Activated CD4-positive, alpha-beta T cell treated with anti-CD3 and anti-CD28 coated beads, Interleukin-2, Interleukin-6, amounts not matched to agents 100 ng/mL and 50 ng/mL, durations not matched to agents 16 hours and 8 hours (primary cell): ENCODE measurements around the gene FAM181A.

Experiments
- DNase-seq: peaks from one replicate; pipeline ENCODE4 v3.0.0-alpha.2; 2020

The FAM181A gene

DNA sequence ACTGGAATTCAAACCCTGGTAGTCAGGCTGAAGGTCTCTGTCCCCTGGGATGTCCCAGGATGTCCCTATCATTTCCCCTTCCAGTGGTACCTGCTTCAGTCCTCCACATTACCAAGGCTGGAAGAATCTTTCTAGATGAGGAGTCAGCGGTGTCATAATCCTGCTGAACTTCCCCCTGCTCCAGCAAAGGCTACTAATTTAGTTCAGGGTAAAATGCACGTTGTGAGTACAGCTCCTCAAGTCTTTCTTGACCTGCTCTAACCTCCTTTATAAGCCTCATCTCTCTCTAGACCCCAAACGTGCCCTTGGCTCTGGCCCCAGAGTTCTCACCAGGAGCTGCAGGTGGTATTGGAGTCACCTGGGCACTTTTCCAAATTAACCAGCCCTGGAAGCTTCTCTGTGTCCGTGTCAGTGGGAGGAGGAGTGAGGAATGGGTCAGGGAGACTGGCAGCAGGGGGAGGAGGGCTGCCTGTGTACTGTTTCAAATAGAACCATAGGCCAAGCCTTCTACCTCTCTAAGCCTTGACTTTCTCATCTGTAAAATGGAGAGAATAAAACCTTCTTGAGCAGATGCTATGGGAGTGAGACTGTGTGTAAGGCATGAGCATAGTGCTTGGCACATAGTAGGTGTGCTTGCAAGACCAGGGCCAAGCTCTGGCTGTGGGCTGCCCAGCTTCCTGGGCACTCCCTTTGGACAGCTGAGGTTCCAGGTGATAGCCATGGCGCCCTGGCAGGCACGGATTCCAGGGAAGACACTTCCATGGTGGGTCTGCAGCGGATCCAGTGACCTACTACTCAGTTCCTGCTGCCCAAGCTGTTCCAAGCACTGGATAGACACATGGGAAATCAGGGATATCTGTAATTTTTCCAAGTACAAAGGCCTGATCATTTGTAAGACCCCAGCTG is 24.7 kb downstream of the FAM181A start:
- no peak for DNase-seq

DNA sequence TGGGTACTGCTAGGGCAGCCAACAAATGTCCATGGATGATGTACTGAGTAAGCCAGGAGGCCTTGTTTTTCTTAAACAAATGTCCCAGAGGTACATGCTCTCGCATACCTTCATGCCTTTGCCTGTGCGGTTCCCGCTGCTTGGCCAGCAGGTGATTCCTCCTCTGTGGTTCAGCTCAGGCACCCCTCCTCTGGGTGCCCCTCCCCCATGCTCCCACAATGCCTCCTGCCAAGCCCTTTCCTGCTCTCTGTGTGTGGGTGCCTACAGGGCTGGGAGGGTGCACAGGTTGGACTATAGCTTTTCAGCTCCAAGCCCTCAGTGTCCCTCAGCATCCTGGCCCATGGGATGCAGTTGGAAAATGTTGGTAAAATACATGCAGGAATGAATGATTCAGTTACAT is 25.7 kb downstream of the FAM181A start:
- DNase-seq = no peak

DNA sequence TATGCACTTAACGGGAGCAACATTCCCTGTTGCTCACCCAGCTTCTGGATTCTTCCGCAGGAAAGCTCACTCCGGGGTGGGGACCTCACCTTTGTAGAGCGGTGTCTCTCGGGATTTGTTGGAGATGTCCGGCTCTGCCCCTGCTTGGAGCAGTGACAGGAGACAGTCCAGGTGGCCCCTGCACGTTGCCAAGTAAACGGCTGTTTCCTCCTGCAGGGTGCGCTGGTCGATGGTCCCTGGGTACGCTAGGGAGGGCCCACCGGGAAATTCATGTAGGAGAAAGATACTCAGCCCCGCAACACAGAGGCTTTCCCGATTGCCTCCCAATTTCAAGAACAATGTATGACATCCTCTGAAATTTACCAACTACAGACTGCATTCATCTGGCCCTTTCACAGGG is 26.1 kb downstream of the FAM181A start:
- no peak for DNase-seq

DNA sequence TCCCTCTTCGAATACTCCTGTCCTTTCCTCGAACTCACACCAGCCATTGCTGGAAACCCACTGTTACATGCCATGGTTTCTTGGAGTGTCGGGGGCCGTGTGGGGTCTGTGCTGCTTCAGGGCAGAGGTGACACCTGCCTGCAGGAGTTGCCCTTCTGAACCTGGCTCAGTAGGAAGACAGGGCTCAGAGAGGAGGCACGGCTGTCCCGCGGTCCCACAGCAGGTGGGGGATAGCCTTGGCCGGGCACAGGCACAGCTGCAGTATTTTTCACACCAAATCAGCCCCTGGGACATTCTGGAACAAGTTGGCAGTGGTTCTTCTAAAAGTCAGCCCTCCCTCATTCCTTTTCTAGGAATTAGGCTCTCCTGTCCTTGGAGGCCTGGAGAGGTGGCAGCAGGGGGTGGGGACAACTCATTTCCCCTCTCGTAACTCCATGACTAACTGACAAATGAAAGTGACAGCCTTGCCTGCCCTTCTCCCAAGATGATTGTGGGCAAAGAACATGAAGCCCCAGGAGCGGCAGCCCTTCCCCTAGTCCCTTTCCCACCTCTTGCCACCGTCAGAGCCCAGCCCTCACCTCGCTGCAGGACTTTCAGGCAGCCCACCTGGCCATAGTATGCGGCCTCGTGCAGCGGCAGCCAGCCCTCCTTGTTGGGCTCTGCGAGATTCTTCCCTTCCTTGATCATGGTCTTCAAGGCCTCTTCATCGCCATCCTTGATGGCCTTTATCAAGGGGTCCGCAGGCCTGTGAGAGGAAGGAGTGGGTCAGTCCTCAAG is 26.8 kb downstream of the FAM181A start:
- DNase-seq = no peak

DNA sequence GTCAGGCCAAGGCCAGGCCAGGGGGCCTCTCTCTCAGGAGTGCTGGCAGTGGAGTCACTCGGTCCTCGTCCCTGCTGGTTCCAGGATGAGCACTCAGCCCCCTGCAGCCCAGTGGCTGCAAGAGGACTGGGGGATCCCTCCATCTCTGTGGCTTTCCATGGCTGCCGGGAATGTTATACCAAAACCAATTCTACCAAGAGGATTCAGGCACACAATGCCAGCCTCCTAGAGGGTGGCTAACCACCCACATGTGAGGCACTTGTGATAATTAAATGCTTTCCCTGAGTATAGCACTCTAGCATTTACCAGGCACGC is 27.3 kb downstream of the FAM181A start:
- no peak for DNase-seq

DNA sequence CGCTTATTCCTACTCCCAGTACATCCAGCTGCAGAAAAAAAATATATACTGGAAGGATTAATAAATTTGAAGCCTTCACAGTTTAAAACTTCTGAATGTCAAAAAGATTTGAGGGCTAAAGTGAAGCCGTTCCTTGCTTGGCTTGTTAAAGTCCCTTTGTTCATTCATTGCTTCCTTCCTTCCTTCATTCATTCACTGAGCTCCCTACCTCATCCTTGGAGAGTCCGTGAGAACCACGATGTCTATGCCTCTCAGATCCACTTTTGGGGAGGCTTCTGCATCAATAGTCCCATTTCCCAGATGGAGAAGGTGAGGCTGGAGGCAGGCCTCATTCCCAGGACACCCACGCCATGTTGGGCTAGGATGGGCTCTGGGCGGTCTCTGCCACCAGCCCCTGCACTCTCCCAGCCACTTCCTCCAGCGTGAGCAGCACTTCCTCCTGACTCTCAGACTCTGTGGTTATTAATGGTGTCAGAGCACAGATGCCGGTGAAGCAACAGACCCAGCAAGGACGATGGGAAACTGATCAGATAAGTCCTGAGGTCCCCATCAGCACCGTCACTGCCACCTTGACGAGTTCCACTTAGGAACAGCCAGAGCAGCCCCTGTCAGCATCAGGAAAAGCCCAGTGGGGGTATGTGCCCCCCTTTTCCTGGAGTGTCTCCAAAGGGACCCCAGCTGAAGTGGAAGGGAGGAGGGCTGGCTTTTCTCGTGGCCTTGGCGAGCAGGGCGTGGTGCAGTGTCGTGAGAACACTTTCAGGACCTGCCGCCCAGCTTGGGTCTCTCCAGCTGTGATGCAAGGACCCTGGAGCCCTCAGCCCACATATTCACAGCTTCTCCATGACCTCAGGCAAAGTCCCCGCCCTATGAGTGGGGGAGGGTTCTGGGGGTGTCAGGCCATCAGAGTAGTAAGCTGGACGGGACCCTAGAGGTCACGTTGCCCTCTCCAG is 28.0 kb downstream of the FAM181A start:
- peak; percentile 84 for DNase-seq

DNA sequence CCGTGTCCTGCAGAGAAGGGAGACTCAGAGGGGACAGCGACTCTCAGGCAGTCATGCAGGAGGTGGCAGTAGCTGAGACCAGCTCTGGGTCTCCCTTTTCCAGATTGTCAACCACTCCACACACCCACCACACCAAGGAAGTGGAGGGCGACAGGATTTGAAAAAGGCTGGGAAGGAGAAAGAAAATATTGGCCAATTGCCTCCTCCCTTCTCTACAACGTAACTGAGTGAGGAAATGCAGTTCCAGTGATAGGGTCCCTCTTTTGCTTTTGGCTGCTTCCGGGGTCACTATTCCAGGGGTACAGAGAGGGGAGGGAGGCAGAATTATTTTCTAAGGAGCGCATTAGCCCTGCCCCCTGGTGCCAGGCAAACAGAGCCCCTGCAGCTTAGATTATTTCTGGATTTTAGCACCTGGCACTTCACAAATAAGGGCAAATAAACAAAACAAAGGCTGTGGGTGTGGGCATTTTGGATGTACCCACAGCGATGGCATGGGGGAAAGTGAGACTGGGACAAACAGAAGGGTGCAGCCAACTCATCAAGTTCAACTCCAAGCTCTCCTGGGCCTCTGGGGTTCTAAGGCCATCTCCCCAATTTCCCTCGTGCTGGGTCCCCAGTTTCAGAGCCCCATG is 28.8 kb downstream of the FAM181A start:
- no peak for DNase-seq

DNA sequence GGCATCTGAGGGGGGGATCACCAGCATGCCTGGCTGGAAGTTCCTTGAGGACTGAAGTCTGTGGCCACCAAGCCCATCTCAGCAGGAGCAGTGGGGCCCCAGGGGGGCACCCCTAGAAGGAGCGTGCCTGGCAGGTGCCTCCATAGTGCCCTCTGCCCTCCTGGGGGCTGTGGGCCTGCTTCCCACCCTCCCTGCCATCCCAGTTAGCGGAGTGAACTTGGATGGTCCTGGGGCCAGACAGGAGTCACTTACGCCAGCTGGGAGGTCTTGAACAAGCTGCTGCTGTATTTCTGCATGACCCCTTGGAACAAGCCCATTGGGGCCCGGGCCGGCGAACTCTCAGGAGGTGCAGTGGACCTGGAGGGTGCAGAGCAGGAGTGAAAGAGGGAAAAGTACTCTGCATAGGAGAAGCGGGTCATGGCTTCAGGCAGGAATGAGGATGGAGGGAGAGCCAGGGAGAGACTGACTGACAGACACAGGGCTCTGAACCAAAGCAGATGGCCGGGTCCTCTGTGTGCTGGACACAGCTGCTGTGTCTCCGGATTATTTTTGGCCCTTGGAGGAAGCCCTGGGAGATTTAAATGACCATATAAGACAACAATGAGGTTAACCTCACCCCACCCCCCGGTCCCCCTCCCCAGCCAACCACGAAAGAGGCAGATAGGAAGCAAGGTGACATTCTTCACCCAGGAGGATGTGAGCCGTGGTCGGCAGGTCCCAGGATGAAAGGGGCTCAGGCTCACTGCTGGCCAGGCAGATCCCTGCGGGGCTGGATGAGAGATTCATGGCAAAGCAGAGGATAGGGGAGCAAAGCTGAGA is 29.6 kb downstream of the FAM181A start:
- DNase-seq = no peak

DNA sequence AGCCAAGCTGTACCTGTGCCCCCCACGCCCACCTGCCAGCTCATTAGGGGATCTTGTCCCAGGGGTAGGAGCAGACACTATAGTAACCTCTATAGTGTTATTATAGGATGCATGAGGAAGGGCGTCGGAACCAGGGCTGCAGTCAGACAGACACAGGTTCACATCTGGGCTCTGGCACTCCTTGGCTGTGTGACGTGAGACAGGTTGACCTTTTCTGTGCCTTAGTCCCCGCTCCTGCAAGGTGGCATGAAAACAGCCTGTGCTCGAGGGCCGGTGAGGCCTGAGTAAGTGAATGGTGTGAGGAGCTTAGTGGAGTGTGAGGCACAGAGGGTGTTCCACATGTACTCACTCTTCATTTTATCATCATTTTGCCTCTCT is 30.2 kb downstream of the FAM181A start:
- DNase-seq = no peak

DNA sequence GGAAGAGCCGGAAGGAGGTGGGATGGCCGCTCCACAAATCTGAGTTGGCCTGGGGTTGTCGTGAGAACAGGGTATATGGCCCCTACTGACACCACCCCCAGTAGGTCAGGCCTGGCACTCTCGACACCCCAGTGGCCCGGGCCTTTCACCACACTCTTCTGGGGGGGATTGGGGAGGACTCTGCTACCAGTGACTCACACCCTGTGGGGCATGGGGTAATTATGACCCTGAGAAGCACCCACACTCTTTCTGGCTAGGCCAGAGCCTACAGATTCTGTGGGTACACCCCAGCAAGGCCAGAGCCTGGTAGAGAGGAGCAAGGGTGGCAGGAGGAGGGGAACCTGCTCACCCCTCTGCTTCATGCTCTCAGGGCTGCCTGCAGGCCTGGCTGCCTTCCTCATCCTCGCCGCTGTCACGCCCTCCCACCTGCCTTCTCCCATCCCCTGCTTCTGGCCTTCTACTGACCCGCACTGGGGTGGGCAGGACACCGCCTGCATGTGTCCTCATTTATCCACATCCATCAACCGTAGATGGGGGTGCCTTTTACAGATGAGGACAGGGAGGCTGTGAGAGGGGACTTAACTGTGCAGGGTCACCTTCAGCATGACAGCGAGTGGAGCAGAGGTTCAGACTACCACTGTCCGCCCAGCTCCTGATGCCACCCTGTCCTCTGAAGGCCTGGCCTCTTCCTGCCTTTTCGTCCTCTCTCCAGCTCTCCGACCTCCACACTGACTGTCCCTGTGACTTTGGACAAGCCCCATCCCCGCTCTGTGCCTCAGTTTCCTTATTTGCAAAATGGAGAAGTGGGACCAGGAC is 30.8 kb downstream of the FAM181A start:
- no peak for DNase-seq

DNA sequence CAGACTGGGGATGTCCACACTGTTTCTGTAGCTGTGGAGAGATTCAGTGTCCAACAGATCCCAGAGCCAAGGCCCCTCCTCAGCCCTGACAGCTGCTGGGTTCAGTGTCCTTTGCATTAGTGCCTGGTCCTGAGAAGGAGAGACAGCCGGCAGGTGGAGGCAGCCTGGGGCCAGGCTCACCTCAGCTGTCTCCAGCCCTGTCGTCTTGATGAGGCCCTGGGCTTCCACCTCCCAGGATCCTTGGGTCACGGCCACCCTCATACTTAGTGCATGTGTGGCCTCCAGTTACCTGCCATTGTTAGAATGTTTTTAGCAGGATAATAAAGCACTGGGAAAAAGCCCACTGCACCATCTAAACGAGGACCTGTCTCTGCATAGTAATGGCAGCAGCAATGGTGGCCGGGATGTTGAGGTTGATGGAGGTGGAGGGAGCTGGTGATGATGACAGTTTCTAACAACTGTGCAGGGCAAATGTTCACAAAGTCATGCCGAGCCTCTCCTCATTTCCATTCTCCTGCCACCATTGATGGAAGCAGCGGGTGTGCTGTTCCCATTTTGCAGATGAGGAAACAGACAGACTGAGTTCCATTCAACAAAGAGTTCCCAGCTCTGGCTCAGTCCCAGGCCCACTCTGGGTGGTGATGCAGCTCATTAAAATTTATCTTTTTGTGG is 31.6 kb downstream of the FAM181A start:
- no peak for DNase-seq

DNA sequence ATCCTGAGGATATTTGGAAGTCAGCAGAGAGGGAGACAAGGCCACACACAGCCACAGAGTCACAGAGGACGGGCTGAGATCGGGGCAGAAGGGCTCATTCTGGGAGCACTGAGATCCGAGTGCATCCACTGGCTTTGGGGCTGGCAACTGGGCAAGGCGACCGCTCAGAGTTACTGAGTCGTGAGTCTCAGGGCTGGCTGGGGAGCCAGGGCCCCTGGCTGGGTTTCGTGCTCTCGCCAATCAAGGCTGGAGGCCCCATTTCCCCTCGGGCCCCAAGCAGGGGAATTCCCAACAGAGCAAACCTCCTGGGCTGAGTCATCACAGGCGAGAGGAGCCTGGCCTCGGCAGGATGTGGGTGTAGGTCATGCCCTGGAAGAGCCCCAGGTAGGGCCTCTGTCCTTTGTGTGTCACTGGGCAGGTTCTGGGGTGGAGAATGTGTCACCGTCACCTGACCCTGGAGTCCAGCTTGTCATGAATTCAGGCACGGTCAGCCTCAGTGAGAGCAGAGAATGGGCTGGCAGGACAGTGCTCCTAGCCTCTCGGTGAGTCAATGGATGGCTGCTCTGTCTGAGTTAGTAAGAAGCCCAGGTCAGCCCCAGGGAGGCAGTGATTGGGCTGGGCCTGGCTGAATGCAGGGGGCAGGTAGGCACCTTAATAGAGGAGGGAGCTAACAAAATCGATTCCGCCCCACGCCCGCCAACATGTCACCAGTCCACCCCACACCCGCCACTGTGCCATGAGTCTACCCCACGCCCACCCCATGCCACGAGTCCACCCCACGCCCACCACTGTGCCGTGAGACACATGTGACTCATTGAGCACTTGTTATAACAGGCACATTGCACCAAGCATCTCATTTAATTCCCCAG is 32.3 kb downstream of the FAM181A start:
- DNase-seq = peak; percentile 98

DNA sequence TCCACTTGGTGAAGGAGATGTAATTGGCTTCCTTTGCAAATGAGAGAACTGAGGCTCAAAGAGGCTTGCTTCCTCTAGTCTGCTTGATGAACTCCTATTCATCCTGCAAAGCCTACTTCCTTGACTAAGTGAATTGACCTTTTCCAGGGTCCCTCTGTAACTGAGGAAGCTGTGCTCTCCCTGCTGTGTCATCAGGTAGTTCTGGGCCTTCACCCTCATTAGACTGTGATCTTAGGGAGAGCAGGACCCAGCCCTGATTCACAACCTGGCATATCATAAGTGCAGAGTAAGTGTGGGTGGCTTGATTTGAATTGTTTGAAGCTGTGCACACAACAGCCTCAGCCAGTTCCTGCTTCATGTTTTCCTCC is 32.9 kb downstream of the FAM181A start:
- DNase-seq = peak; percentile 57

DNA sequence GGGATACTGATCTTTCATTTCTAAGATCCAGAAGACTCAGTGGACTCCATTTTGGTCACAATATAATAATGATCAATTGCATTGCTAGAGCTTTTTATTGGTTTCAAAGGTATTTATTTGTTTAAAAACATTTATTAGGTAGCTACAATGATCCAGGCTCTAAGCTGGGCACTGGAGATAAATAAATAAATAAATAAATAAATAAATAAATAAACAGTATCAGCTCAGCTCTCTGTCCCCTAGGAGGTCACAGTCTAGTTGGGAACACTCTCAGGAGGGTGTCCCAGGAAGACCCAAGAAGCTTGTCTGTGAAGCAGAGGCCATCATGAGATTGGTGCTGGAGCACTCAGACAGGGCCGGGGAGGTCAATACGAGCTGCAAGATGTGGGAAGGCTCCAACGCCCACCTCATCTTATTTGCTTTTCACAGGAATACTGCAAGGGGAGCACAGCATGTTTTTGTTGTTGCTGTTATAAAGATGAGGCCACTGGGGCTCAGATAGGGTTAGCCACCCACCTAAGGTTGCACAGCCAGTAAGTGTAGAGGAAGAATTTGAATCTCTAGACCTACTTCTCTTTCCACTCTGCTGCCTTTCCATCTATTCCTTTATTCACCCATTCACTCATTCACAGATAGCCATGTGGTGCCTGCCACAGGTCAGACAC is 33.8 kb downstream of the FAM181A start:
- no peak for DNase-seq

DNA sequence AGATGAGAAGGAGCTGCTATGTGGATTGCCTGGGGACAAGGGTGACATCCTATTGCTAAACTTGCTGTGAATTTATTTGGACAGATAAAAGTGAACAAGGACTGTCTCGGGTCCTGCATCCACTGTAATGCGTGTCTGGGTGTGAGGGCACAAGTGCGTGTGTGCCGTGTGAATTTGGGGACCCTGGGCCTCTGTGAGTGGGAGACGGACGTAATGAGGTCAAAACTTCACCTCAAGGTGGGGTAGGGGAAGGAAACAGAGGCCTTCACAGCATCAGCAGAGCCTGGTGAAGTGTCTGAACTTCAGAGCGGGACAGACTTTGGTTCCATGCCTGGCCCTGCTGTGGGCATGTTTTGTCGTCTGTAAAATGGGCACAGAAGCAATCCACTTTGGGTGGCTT is 34.5 kb downstream of the FAM181A start:
- no peak for DNase-seq

DNA sequence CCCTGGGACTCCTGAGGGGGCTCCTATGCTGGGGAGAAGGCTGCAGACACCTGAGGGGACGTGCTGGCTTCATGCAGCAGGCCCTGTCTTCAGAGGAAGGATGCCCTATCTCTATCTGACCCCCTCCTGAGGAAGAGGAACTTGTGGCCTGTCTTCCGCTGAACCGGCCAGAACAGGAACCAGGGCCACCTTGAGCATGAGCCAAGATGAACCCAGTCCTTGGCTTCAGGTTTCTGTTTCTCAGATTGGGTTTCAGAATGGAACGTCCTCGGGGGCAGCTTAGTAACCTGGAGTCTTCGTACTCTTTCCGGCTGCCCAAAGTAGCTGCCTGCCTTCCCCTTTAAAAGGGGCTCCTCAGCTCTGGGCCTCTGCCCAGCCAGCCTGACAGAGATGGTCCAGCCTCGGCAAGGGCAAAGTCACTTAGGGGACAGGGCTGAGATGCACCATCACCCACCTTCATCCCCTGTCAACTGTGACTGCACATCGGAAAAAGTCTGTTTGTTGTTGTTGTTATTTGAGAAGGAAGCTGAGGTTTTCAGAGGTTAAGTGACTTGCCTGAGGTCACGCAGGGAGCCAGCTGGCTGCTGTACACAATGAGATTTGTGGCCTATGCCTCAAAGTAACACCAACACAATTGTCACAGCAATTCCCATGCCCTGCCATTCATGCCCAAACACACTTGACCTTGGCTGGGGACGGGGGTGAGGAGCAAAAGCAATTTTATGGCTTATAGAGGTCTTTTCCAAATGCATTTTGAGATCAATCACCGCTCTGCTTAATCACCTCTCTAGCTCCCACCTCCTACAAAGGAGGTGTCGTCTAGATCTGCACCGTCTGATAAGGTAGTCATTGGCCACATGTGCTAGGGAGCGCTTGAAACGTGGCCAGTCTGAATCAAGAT is 35.8 kb downstream of the FAM181A start:
- DNase-seq = peak; percentile 86

DNA sequence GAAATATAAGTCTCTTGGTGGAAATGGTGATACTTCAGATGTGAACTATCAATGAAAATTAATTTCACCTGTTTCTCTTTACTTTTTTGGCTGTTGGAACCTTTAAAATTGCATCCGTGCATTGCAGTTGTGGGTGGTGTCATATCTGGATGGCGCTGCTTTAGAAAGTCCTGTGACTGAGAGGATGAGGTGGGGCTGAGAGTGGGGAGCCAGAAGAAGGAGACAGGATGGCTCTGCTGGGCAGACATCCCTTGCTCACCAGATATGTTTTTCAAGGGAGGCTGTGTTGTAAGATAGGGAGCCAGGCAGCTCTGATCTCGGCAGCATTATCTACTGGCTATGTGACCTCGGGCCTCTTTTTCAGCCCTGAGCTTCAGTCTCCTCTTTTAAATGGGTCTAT is 36.5 kb downstream of the FAM181A start:
- DNase-seq = no peak

DNA sequence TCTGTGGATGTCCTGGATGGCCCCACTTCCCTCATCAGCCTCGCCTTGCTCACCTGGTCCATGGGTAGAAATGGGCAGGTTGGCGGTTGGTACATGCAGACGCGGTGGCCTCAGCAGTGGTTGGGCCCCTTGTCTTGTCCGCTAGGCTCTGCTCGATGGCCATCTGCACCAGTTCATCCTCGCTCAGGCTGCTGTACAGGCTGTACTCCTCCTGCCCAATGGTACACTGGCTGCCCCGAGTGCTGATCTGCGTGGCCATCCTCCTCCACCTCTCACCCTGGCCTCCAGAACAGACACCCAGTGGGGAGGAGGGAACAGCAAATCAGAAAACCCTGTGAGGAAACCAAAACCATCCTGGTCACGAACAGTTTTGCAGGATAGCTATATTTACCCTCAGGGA is 37.1 kb downstream of the FAM181A start:
- no peak for DNase-seq
